Upper lobe of left lung (tissue), 4 donors: Measurements from ENCODE around the gene S1PR3.

Experiments
- CTCF ChIP-seq, 6 experiments: fragments of 450-650 bp in 4 of 6; fragments of 200-600 bp in 2 of 6; sonication (generic) in 2 of 6; IDR thresholded peaks; one replicate each; pipeline ENCODE4 v1.5.1; 2016 to 2019; ENCODE audit warnings: antibody characterized with exemption in 6 of 6
- POLR2A ChIP-seq, 4 donors: fragments of 450-650 bp; IDR thresholded peaks; one replicate each; pipeline ENCODE4 v1.5.1; 2016 to 2017; ENCODE audit warnings: antibody characterized with exemption in 4 of 4, mild to moderate bottlenecking in 2 of 4
- POLR2AphosphoS5 ChIP-seq, 2 donors: sonication (generic); formaldehyde crosslinking; IDR thresholded peaks; one replicate each; pipeline ENCODE4 v1.5.1; 2017; ENCODE audit warnings: antibody characterized with exemption in 2 of 2

GRCh38 chr9:89006996-89007967 lies 16.0 kb downstream of the S1PR3 start:
- TF ChIP-seq CTCF (IDR thresholded peaks at IDR 0.05) (no peak), POLR2AphosphoS5 (IDR thresholded peaks at IDR 0.05) (no peak), POLR2A (IDR thresholded peaks at IDR 0.05) (no peak)
